Prostate gland (tissue), 2 donors: Measurements from ENCODE around the gene PHPT1. TPM values are rescaled to one million over a fixed set of nuclear protein-coding genes. Genes with fewer than 3 reads are reported as not detected.

Source experiments
- DNase-seq: peaks from one replicate; pipeline ENCODE4 v3.0.0-alpha.2; 2019; ENCODE audit warnings: low spot score
- H3K27ac ChIP-seq, 2 donors: fragments of 200-600 bp; sonication (generic); 2 replicates each; pipeline ENCODE4 v1.5.1; 2017 to 2019
- H3K27me3 ChIP-seq: fragments of 200-600 bp; sonication (generic); replicated peaks from 2 replicates; pipeline ENCODE4 v1.5.1; 2019; ENCODE audit not compliant: insufficient read depth
- H3K36me3 ChIP-seq, 2 donors: fragments of 200-600 bp; sonication (generic); 1 replicate in 1 of 2; 2 replicates in 1 of 2; pipeline versions ENCODE4 v1.5.1 to v1.8.1; 2017 to 2019
- H3K4me1 ChIP-seq: fragments of 200-600 bp; sonication (generic); replicated peaks from 2 replicates; pipeline ENCODE4 v1.5.1; 2019
- H3K4me3 ChIP-seq, 2 donors: fragments of 200-600 bp; sonication (generic); 2 replicates each; pipeline ENCODE4 v1.5.1; 2017 to 2019
- H3K9me3 ChIP-seq: fragments of 200-600 bp; sonication (generic); 2 replicates; pipeline ENCODE4 v1.5.1; 2017
- POLR2A ChIP-seq: fragments of 450-650 bp; IDR thresholded peaks from one replicate; pipeline ENCODE4 v1.6.1; 2016; ENCODE audit warnings: antibody characterized with exemption, mild to moderate bottlenecking
- POLR2AphosphoS5 ChIP-seq: sonication (generic); formaldehyde crosslinking; IDR thresholded peaks from one replicate; pipeline ENCODE4 v1.6.1; 2017; ENCODE audit warnings: antibody characterized with exemption
- WGBS: methylation state at CpG from one replicate; pipeline ENCODE4 v1.1.5; 2018; 5-methylcytosine and 5-hydroxymethylcytosine counted together
- intact Hi-C: fragments of 100-400 bp; cut with DNase I; formaldehyde crosslinking; loops from one replicate; pipeline ENCODE4 v1.14.2; 2022
- total RNA-seq, 2 donors: library from RNA; depleted of rRNA; stranded (reverse); fragments of >200 nt; gene quantifications; one replicate each; pipeline ENCODE4 v1.1.0, GENCODE V29; 2016
- TF ChIP-seq, protein P1 (sequence below), 4 experiments: fragments of 200-600 bp in 2 of 4; fragments of 450-650 bp in 2 of 4; sonication (generic) in 2 of 4; IDR thresholded peaks; 1 replicate in 3 of 4; 2 replicates in 1 of 4; pipeline ENCODE4 v1.5.1; 2016 to 2019; ENCODE audit warnings: antibody characterized with exemption in 4 of 4, mild to moderate bottlenecking in 2 of 4, moderate library complexity in 2 of 4

Gene PHPT1
- total RNA-seq, 2 donors from 2014 or later = 139 to 212 TPM

DNA sequence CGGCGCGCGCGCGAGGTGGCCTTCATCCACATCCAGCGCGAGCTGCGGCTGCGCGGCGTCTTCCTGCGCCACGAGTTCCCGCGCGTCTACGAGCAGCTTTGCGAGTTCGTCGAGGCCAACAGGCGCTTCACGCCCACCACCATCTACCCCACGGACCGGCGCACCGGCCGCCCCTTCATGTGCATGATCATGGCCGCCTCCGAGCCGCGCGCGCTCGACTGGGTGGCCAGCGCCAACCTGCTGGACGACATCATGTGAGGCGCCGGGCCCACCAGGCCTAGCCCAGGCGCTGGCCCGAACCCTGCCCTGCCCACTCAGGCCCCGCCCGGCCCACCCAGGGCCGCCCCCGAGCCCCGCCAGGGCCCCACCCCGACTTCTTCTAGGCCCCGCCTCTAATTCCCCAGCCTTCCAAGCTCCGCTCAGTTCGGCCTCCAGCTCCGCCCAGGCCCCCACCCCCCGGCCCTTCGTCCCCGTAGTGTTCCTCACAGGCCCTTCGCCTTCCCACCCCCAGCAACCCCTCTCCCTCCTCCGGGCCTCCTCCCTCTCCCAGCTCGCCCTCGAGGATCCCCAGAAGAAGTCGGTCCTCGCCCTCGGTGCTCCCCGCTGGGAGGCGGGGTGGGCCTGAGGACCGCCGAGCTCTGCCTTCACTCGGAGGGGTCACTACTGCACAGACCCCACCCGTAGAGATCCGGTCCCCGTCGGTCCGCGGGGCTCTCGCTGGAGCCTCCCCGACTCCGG, 2.0 kb upstream of the PHPT1 start:
- H3K9me3 ChIP-seq = no peaks in the 10 kb centered on the region
- WGBS = 3% methylated on average over 63 of the region's 75 CpGs
- peak overlapping the region; percentile 50 to 56 for H3K4me3 ChIP-seq
- TF ChIP-seq POLR2A = no peak
- TF ChIP-seq POLR2AphosphoS5 = no peak
- peaks cover 10% of the 10 kb centered on the region for H3K4me1 ChIP-seq
- H3K27ac ChIP-seq = peak overlapping the region; percentile 84 to 91
- no peaks in the 10 kb centered on the region for H3K36me3 ChIP-seq
- DNase-seq = no peak
- no peaks in the 10 kb centered on the region for H3K27me3 ChIP-seq
- intact Hi-C loops = loop anchor here (5.0 to 10.0 kb wide), 2 partner anchors 55 to 122 kb away; partner anchors contain the start of gene TMEM141

DNA sequence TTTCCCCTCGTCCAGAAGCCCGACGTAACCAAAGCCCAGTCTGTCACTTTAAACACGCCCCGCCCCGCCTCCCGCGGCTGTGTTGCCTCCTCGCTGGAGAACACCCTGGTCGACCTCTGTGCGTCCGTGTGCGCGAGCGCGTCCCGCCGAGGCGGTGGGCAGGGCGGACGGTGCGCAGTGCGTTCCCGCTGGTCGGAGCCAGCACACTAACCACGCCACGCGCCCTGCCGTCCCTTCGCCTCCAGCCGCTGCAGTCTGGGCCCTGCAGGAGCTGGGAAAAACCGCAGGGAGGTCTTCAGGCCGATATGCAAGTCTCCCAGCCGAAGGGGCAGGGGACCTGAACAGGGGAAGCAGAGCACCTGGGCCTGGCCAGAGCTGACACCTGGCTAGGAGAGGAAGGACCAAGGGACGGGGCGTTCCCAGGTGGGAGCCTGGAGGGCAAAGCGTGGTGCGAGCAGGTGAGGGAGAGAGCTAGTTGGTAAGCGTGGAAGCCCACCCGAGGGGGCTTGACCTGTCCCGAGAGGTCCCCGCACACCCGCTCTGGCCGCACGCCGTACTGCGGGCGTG, 1.3 kb upstream of the PHPT1 start:
- intact Hi-C loops = loop anchor here (5.0 to 10.0 kb wide), 2 partner anchors 56 to 123 kb away; partner anchors contain the start of gene TMEM141
- peaks cover 10% of the 10 kb centered on the region for H3K4me1 ChIP-seq
- peak overlapping the region; percentile 84 to 91 for H3K27ac ChIP-seq
- under 1% methylated on average over 45 of the region's 48 CpGs for WGBS
- no peaks in the 10 kb centered on the region for H3K9me3 ChIP-seq
- H3K36me3 ChIP-seq = no peaks in the 10 kb centered on the region
- peak overlapping the region; percentile 50 to 56 for H3K4me3 ChIP-seq
- peak; percentile 53 for TF ChIP-seq POLR2A
- peak; percentile 53 for TF ChIP-seq POLR2AphosphoS5
- TF ChIP-seq, protein P1, sequence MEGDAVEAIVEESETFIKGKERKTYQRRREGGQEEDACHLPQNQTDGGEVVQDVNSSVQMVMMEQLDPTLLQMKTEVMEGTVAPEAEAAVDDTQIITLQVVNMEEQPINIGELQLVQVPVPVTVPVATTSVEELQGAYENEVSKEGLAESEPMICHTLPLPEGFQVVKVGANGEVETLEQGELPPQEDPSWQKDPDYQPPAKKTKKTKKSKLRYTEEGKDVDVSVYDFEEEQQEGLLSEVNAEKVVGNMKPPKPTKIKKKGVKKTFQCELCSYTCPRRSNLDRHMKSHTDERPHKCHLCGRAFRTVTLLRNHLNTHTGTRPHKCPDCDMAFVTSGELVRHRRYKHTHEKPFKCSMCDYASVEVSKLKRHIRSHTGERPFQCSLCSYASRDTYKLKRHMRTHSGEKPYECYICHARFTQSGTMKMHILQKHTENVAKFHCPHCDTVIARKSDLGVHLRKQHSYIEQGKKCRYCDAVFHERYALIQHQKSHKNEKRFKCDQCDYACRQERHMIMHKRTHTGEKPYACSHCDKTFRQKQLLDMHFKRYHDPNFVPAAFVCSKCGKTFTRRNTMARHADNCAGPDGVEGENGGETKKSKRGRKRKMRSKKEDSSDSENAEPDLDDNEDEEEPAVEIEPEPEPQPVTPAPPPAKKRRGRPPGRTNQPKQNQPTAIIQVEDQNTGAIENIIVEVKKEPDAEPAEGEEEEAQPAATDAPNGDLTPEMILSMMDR (IDR thresholded peaks at IDR 0.05) = no peak
- DNase-seq = peak; percentile 64
- H3K27me3 ChIP-seq = no peaks in the 10 kb centered on the region

- H3K27me3 ChIP-seq = no peaks in the 10 kb centered on the region
- intact Hi-C loops = loop anchor here (5.0 to 10.0 kb wide), 2 partner anchors 56 to 124 kb away; partner anchors contain the start of gene TMEM141
- peaks cover 7% of the 10 kb centered on the region for H3K4me1 ChIP-seq
- TF ChIP-seq, protein P1 (IDR thresholded peaks at IDR 0.05) = no peak
- no peak for TF ChIP-seq POLR2AphosphoS5
- TF ChIP-seq POLR2A = no peak
- no peak for DNase-seq
- H3K9me3 ChIP-seq = no peaks in the 10 kb centered on the region
- peak overlapping the region; percentile 50 to 56 for H3K4me3 ChIP-seq
- peak overlapping the region; percentile 84 to 91 for H3K27ac ChIP-seq
- under 1% methylated on average over 53 of the region's 53 CpGs for WGBS
- no peaks in the 10 kb centered on the region for H3K36me3 ChIP-seq
Observed at GRCh38 chr9:136848393-136849037, 694 bp upstream of the PHPT1 start.

DNA sequence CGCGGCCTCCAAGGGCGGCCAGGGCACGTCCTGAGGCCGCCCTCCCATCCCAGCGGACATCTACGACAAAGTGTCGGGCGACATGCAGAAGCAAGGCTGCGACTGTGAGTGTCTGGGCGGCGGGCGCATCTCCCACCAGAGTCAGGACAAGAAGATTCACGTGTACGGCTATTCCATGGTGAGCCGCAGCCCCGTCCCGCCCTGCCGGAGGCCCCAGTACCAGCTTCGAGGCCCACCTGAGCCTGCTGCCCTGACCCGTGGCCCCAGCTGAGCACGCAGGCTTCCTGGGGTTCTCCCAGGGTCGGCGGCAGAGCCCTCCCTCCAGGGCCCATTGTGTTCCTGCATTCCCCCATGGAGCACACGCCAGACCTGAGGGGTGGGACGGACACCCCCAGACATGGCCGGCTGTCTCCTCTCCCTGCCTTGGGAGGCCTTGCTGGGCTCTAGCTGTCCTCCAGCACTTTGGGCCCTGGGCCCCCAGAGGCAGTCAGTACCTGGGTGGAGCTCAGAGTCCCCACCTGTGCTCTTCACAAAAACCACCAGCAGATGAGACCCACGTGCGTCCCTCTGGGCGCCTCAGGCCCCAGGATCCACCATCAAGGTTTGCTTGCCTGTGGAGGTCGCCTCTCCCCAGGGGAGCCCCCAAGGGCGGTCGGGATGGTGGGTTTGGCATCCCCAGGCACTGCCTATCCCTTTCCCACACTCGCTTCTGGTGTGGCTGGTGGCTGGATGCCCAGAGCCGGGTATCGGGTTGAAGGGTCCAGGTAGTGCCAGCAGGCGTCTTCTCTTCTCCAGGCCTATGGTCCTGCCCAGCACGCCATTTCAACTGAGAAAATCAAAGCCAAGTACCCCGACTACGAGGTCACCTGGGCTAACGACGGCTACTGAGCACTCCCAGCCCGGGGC, 1.0 kb downstream of the PHPT1 start:
- DNase-seq = no peak
- Histone ChIP-seq H3K4me1 (no peaks in the 10 kb centered on the region), H3K36me3 (no peaks in the 10 kb centered on the region), H3K27me3 (no peaks in the 10 kb centered on the region), H3K4me3 (peak overlapping the region; percentile 50 to 56), H3K27ac (peak overlapping the region; percentile 84 to 91), H3K9me3 (no peaks in the 10 kb centered on the region)
- intact Hi-C loops = loop anchor here (5.0 to 10.0 kb wide), 2 partner anchors 58 to 125 kb away; partner anchors contain the start of gene TMEM141
- WGBS = 32% methylated on average over 30 of the region's 43 CpGs
- no peak for TF ChIP-seq POLR2A
- TF ChIP-seq, protein P1 (IDR thresholded peaks at IDR 0.05) = no peak
